AG08395 (cell line): ENCODE data around the gene TRMU.
A peak's percentile ranks its signal among the peaks of the same experiment; 100 is the strongest.

Experiments
- DNase-seq: peaks from one replicate; pipeline ENCODE4 v3.0.0; 2012; ENCODE audit warnings: mixed read lengths, low spot score

Gene TRMU

GRCh38 chr22:46337870-46338269 lies 2.4 kb downstream of the TRMU start:
- DNase-seq, result no peak

GRCh38 chr22:46338636-46339035 lies 3.1 kb downstream of the TRMU start:
- no peak for DNase-seq

GRCh38 chr22:46339956-46340355 lies 4.4 kb downstream of the TRMU start:
- DNase-seq, result no peak

- no peak for DNase-seq
Observed at GRCh38 chr22:46340676-46341075, 5.2 kb downstream of the TRMU start.

GRCh38 chr22:46346680-46347405 lies 11.3 kb downstream of the TRMU start:
- no peak for DNase-seq

- no peak for DNase-seq
Observed at GRCh38 chr22:46347646-46348045, 12.1 kb downstream of the TRMU start.

GRCh38 chr22:46348099-46348695 lies 12.7 kb downstream of the TRMU start:
- no peak for DNase-seq

- no peak for DNase-seq
Observed at GRCh38 chr22:46349238-46349637, 13.7 kb downstream of the TRMU start.

- no peak for DNase-seq
Observed at GRCh38 chr22:46349681-46350080, 14.2 kb downstream of the TRMU start.

- no peak for DNase-seq
Observed at GRCh38 chr22:46350121-46350520, 14.6 kb downstream of the TRMU start.

- no peak for DNase-seq
Observed at GRCh38 chr22:46350646-46351045, 15.1 kb downstream of the TRMU start.

- no peak for DNase-seq
Observed at GRCh38 chr22:46351131-46351735, 15.7 kb downstream of the TRMU start.

- DNase-seq, result no peak
Observed at GRCh38 chr22:46351767-46352166, 16.3 kb downstream of the TRMU start.

GRCh38 chr22:46352276-46352675 lies 16.8 kb downstream of the TRMU start:
- DNase-seq, result no peak

- DNase-seq, result no peak
Observed at GRCh38 chr22:46352691-46353386, 17.3 kb downstream of the TRMU start.

GRCh38 chr22:46353483-46354105 lies 18.1 kb downstream of the TRMU start:
- no peak for DNase-seq

GRCh38 chr22:46354176-46354992 lies 18.9 kb downstream of the TRMU start:
- no peak for DNase-seq

GRCh38 chr22:46354993-46355305 lies 19.4 kb downstream of the TRMU start:
- no peak for DNase-seq

- peak; percentile 78 for DNase-seq
Observed at GRCh38 chr22:46355369-46355995, 20.0 kb downstream of the TRMU start.

GRCh38 chr22:46355996-46356471 lies 20.5 kb downstream of the TRMU start:
- DNase-seq, result no peak
